GM12872 (cell line): ENCODE data around the gene NF2.

Experiments used
- CTCF ChIP-seq: IDR thresholded peaks from 3 replicates; pipeline ENCODE4 v1.5.1; 2011; ENCODE audit warnings: low read depth, mild to moderate bottlenecking, low read length, moderate library complexity; ENCODE audit not compliant: insufficient read depth

The NF2 gene

GRCh38 chr22:29717789-29718188, 114.4 kb downstream of the NF2 start:
- TF ChIP-seq CTCF, result no peak

GRCh38 chr22:29718949-29719898, 115.8 kb downstream of the NF2 start:
- no peak for TF ChIP-seq CTCF

- no peak for TF ChIP-seq CTCF
These were observed 116.6 kb downstream of the NF2 start, which contains the start of gene CABP7 for GRCh38 chr22:29719899-29720645. Gene CABP7, plus strand, starts transcription at chr22:29720003. Its CDS starts 422 bp downstream, at chr22:29720425.

GRCh38 chr22:29720811-29721323, 117.4 kb downstream of the NF2 start:
- no peak for TF ChIP-seq CTCF

- no peak for TF ChIP-seq CTCF
These were observed 118.7 kb downstream of the NF2 start for GRCh38 chr22:29722151-29722550.

GRCh38 chr22:29722587-29722986, 119.2 kb downstream of the NF2 start:
- TF ChIP-seq CTCF, result no peak

GRCh38 chr22:29723766-29724165, 120.3 kb downstream of the NF2 start:
- TF ChIP-seq CTCF, result no peak
